ENCODE data around the gene PPP1R9A. TPM values are rescaled to one million over a fixed set of nuclear protein-coding genes. Genes with fewer than 3 reads are reported as not detected.
A peak's percentile ranks its signal among the peaks of the same experiment; 100 is the strongest.

Gene PPP1R9A
- total RNA-seq, 1 donor from 2014 or later: 57.2 TPM

GRCh38 chr7:94909179-94909466, 1.7 kb downstream of the PPP1R9A start:
- no peak for TF ChIP-seq CTCF (IDR thresholded peaks at IDR 0.05; ENCODE audit: unreplicated experiment)
- Mint-ChIP-seq H3K36me3 (ENCODE audit: insufficient read depth) (peaks cover 8% of the 10 kb centered on the region), H3K9me3 (ENCODE audit: low read depth) (no peaks in the 10 kb centered on the region), H3K4me3 (ENCODE audit: low read depth) (peak overlapping the region; percentile 93), H3K27me3 (no peaks in the 10 kb centered on the region), H3K27ac (peak overlapping the region; percentile 99), H3K4me1 (ENCODE audit: low read depth) (peaks cover 42% of the 10 kb centered on the region)
- no peak for DNase-seq (ENCODE audit: low spot score, unreplicated experiment)

- Mint-ChIP-seq H3K4me3 (ENCODE audit: low read depth) (peak overlapping the region; percentile 19), H3K4me1 (ENCODE audit: low read depth) (peaks cover 39% of the 10 kb centered on the region), H3K27ac (no peak overlapping the region), H3K9me3 (ENCODE audit: low read depth) (no peaks in the 10 kb centered on the region), H3K27me3 (no peaks in the 10 kb centered on the region), H3K36me3 (ENCODE audit: insufficient read depth) (peaks cover 16% of the 10 kb centered on the region)
- no peak for DNase-seq (ENCODE audit: low spot score, unreplicated experiment)
- no peak for TF ChIP-seq CTCF (IDR thresholded peaks at IDR 0.05; ENCODE audit: unreplicated experiment)
Observed at GRCh38 chr7:94912085-94912484, 4.7 kb downstream of the PPP1R9A start.

GRCh38 chr7:94913391-94913790, 6.0 kb downstream of the PPP1R9A start:
- peaks cover 17% of the 10 kb centered on the region for H3K36me3 Mint-ChIP-seq (ENCODE audit: insufficient read depth)
- H3K4me3 Mint-ChIP-seq (ENCODE audit: low read depth): no peak overlapping the region
- no peaks in the 10 kb centered on the region for H3K9me3 Mint-ChIP-seq (ENCODE audit: low read depth)
- peaks cover 39% of the 10 kb centered on the region for H3K4me1 Mint-ChIP-seq (ENCODE audit: low read depth)
- no peaks in the 10 kb centered on the region for H3K27me3 Mint-ChIP-seq
- TF ChIP-seq CTCF (IDR thresholded peaks at IDR 0.05; ENCODE audit: unreplicated experiment): no peak
- H3K27ac Mint-ChIP-seq: no peak overlapping the region
- no peak for DNase-seq (ENCODE audit: low spot score, unreplicated experiment)

- Mint-ChIP-seq H3K9me3 (ENCODE audit: low read depth) (peaks cover 4% of the 10 kb centered on the region), H3K4me1 (ENCODE audit: low read depth) (no peaks in the 10 kb centered on the region), H3K36me3 (ENCODE audit: insufficient read depth) (peaks cover 10% of the 10 kb centered on the region), H3K4me3 (ENCODE audit: low read depth) (no peak overlapping the region), H3K27me3 (no peaks in the 10 kb centered on the region), H3K27ac (no peak overlapping the region)
- no peak for DNase-seq (ENCODE audit: low spot score, unreplicated experiment)
- TF ChIP-seq CTCF (IDR thresholded peaks at IDR 0.05; ENCODE audit: unreplicated experiment): no peak
Observed at GRCh38 chr7:94921911-94922310, 14.5 kb downstream of the PPP1R9A start.

- Mint-ChIP-seq H3K4me3 (ENCODE audit: low read depth) (no peak overlapping the region), H3K27ac (no peak overlapping the region), H3K4me1 (ENCODE audit: low read depth) (peaks cover under 1% of the 10 kb centered on the region), H3K27me3 (no peaks in the 10 kb centered on the region), H3K9me3 (ENCODE audit: low read depth) (peaks cover 4% of the 10 kb centered on the region), H3K36me3 (ENCODE audit: insufficient read depth) (peaks cover 10% of the 10 kb centered on the region)
- no peak for TF ChIP-seq CTCF (IDR thresholded peaks at IDR 0.05; ENCODE audit: unreplicated experiment)
- no peak for DNase-seq (ENCODE audit: low spot score, unreplicated experiment)
Observed at GRCh38 chr7:94922457-94922856, 15.1 kb downstream of the PPP1R9A start.

Data from progenitor cell of endocrine pancreas (in vitro differentiated cells).